HepG2 (cell line): ENCODE data around the gene BIRC6. TPM values are rescaled to one million over a fixed set of nuclear protein-coding genes. Genes with fewer than 3 reads are reported as not detected.

Experiments used
- ATAC-seq: fragments of 200-7000 bp; cut with Tn5 transposase; 3 replicates; pipeline ENCODE4 v1.9.1; 2020; ENCODE audit warnings: mild to moderate bottlenecking, moderate library complexity
- BruUV-seq: library from RNA; stranded (reverse); fragments of 400-500 nt; replicated peaks from 2 replicates; lab custom pipeline; 2021; lab: Mats Ljungman, UMichigan
- CTCF ChIA-PET: fragments of 300-600 bp; formaldehyde crosslinking; extraction: SDS; loops from one replicate; lab custom pipeline; 2021; ENCODE audit warnings: low total read pairs, inconsistent platforms, low intra/inter-chr PET ratio; lab: Yijun Ruan, JAX
- POLR2A ChIA-PET: fragments of 350-600 bp; sonication (Branson Sonifier 250); formaldehyde crosslinking; loops from one replicate; lab custom pipeline; 2020; ENCODE audit warnings: antibody characterized with exemption, inconsistent platforms; lab: Yijun Ruan, JAX
- DNase-seq: peaks from one replicate; pipeline ENCODE4 v3.0.0-alpha.2; 2015; ENCODE audit warnings: low spot score
- FAIRE-seq: peaks from 3 replicates; lab custom pipeline; 2011; peaks lifted over from hg19 to GRCh38; lab: Jason Lieb, UNC
- H2AFZ ChIP-seq: one replicate; pipeline ENCODE4 v1.6.1; 2011; ENCODE audit warnings: low read length, inconsistent platforms
- H3K27ac ChIP-seq: fragments of 300-600 bp; 3 replicates; pipeline ENCODE4 v1.8.0; 2011; ENCODE audit warnings: mixed run types, mild to moderate bottlenecking, mixed read lengths, low read length, inconsistent platforms; ENCODE audit not compliant: insufficient read depth; ENCODE audit errors: extremely low read length
- H3K27me3 ChIP-seq, 2 experiments: fragments of 200-600 bp in 1 of 2; 2 replicates in 1 of 2; 3 replicates in 1 of 2; pipeline versions ENCODE4 v1.6.0 to v1.8.0; 2011; ENCODE audit warnings: low read length in 2 of 2, mild to moderate bottlenecking in 2 of 2, moderate library complexity in 2 of 2, inconsistent platforms in 1 of 2; ENCODE audit not compliant: insufficient read depth in 2 of 2, control insufficient read depth in 1 of 2
- H3K36me3 ChIP-seq, 2 experiments: fragments of 200-600 bp in 1 of 2; replicated peaks in 1 of 2; 2 replicates in 1 of 2; 3 replicates in 1 of 2; pipeline versions ENCODE4 v1.5.1 to v1.8.0; 2011; ENCODE audit warnings: low read length in 2 of 2, inconsistent platforms in 1 of 2; ENCODE audit not compliant: insufficient read depth in 2 of 2, control insufficient read depth in 1 of 2
- H3K4me1 ChIP-seq: 2 replicates; pipeline ENCODE4 v1.5.1; 2012; ENCODE audit warnings: low read length, inconsistent platforms; ENCODE audit not compliant: insufficient read depth
- H3K4me2 ChIP-seq: 2 replicates; pipeline ENCODE4 v1.6.0; 2011; ENCODE audit warnings: low read depth, low read length, inconsistent platforms
- H3K4me3 ChIP-seq, 3 experiments: fragments of 200-600 bp in 1 of 3; sonication (generic), shearing (Covaris generic) in 1 of 3; replicated peaks in 1 of 3; 2 replicates each; pipeline ENCODE4 v1.5.1; 2011 to 2016; ENCODE audit warnings: low read length in 3 of 3, inconsistent platforms in 2 of 3, low read depth in 2 of 3, mild to moderate bottlenecking in 2 of 3, control low read depth in 1 of 3, mixed read lengths in 1 of 3; ENCODE audit not compliant: insufficient read depth in 1 of 3
- H3K79me2 ChIP-seq: one replicate; pipeline ENCODE4 v1.6.1; 2011; ENCODE audit warnings: low read length, inconsistent platforms; ENCODE audit not compliant: insufficient read depth
- H3K9ac ChIP-seq: 2 replicates; pipeline ENCODE4 v1.6.0; 2011; ENCODE audit warnings: mild to moderate bottlenecking, low read depth, low read length, inconsistent platforms; ENCODE audit not compliant: insufficient read depth
- H3K9me3 ChIP-seq: 2 replicates; pipeline ENCODE4 v1.5.1; 2012; ENCODE audit warnings: mild to moderate bottlenecking, low read length
- H4K20me1 ChIP-seq: 2 replicates; pipeline ENCODE4 v1.6.0; 2011; ENCODE audit warnings: inconsistent platforms, mild to moderate bottlenecking, low read length, moderate library complexity; ENCODE audit not compliant: insufficient read depth
- ARNT ChIP-seq: fragments of 450-650 bp; IDR thresholded peaks from 2 replicates; pipeline ENCODE4 v1.6.1; 2017
- GFI1 ChIP-seq: sonication (generic); formaldehyde crosslinking; IDR thresholded peaks from 2 replicates; pipeline ENCODE4 v1.5.0; 2020; ENCODE audit warnings: missing genetic modification reagents, mild to moderate bottlenecking, borderline replicate concordance
- MAF1 ChIP-seq: sonication (generic); formaldehyde crosslinking; IDR thresholded peaks from 2 replicates; pipeline ENCODE4 v1.5.0; 2020; ENCODE audit warnings: missing genetic modification reagents, borderline replicate concordance
- NCOA2 ChIP-seq: sonication (generic); formaldehyde crosslinking; IDR thresholded peaks from 2 replicates; pipeline ENCODE4 v1.8.0; 2022; ENCODE audit warnings: inconsistent platforms
- NR0B2 ChIP-seq: sonication (generic); formaldehyde crosslinking; IDR thresholded peaks from 2 replicates; pipeline ENCODE4 v1.4.0; 2020; ENCODE audit warnings: mild to moderate bottlenecking, missing genetic modification reagents
- NR2F6 ChIP-seq, 2 experiments: IDR thresholded peaks; 2 replicates each; pipeline ENCODE4 v1.6.1; 2016; ENCODE audit warnings: antibody characterized with exemption in 1 of 2, mild to moderate bottlenecking in 1 of 2
- RBM22 ChIP-seq: fragments of 200-400 bp; formaldehyde crosslinking; optimal IDR thresholded peaks from 2 replicates; pipeline ENCODE3; 2017; ENCODE audit warnings: mild to moderate bottlenecking, low read length, moderate library complexity
- SMAD3 ChIP-seq: sonication (generic); formaldehyde crosslinking; IDR thresholded peaks from 2 replicates; pipeline ENCODE4 v1.4.0; 2020; ENCODE audit warnings: missing genetic modification reagents
- ZBTB43 ChIP-seq: sonication (generic); formaldehyde crosslinking; conservative IDR thresholded peaks from 2 replicates; pipeline ENCODE4 v1.4.0; 2020; ENCODE audit warnings: missing genetic modification reagents
- ZFP82 ChIP-seq: sonication (generic); formaldehyde crosslinking; IDR thresholded peaks from 2 replicates; pipeline ENCODE4 v1.5.1; 2020; ENCODE audit warnings: mild to moderate bottlenecking, missing genetic modification reagents, borderline replicate concordance
- ZNF563 ChIP-seq: sonication (generic); formaldehyde crosslinking; IDR thresholded peaks from 2 replicates; pipeline ENCODE4 v1.8.0; 2022; ENCODE audit warnings: mild to moderate bottlenecking, moderate library complexity, missing genetic modification reagents
- ZNF883 ChIP-seq: sonication (generic); formaldehyde crosslinking; IDR thresholded peaks from 2 replicates; pipeline ENCODE4 v1.5.1; 2020; ENCODE audit warnings: mild to moderate bottlenecking, missing genetic modification reagents; ENCODE audit errors: not compliant biosample characterization
- ZSCAN9 ChIP-seq: IDR thresholded peaks from 2 replicates; pipeline ENCODE4 v1.6.1; 2016; ENCODE audit warnings: borderline replicate concordance
- WGBS: methylation state at CpG from one replicate; pipeline ENCODE4 v1.1.6; 2017; ENCODE audit warnings: low lambda C conversion rate; 5-methylcytosine and 5-hydroxymethylcytosine counted together
- in situ Hi-C: cut with HindIII; loops from 2 replicates; pipeline ENCODE4 v1.10.0; 2017; ENCODE audit warnings: low pct_unique_long_range_greater_than_20kb; ENCODE audit not compliant: extremely low pct_ligation_motif_present
- intact Hi-C: fragments of 100-400 bp; cut with micrococcal nuclease; formaldehyde crosslinking; loops from one replicate; pipeline ENCODE4 v1.10.0; 2022; ENCODE audit not compliant: unreplicated experiment
- polyA plus RNA-seq, 8 experiments: library from polyadenylated mRNA; depleted of rRNA in 3 of 8; stranded (reverse) in 7 of 8; unstranded in 1 of 8; fragments of >200 nt; fragmentation: Illumina TruSeq in 4 of 8; extraction: Trizol in 4 of 8; gene quantifications; 2 replicates each; pipeline versions ENCODE4 v1.2.1 to v1.2.3, GENCODE V29; 2011 to 2016; ENCODE audit warnings: low read depth in 4 of 8, missing spikeins in 1 of 8, mixed read lengths in 1 of 8; ENCODE audit not compliant: insufficient read depth in 1 of 8
- total RNA-seq, 5 experiments: library from RNA; depleted of rRNA; stranded (reverse); fragments of >200 nt; fragmentation: Illumina TruSeq; extraction: Trizol; gene quantifications; 2 replicates each; pipeline ENCODE4 v1.2.3, GENCODE V29; 2016; ENCODE audit warnings: low read depth in 1 of 5
- TF ChIP-seq, protein P1 (sequence below): sonication (generic); formaldehyde crosslinking; IDR thresholded peaks from 2 replicates; pipeline ENCODE4 v1.8.0; 2022; ENCODE audit warnings: mild to moderate bottlenecking, missing genetic modification reagents
- TF ChIP-seq, protein P2 (sequence below): sonication (generic); formaldehyde crosslinking; IDR thresholded peaks from 2 replicates; pipeline ENCODE4 v1.5.0; 2020; ENCODE audit warnings: mild to moderate bottlenecking, missing genetic modification reagents, borderline replicate concordance

Gene BIRC6
- total and polyA plus RNA-seq, 2 of the 13 experiments (the other 11 are each of a cell fraction or from before 2014, with no cell fraction given): 65.6 to 120 TPM

- Histone ChIP-seq H3K27ac (no peak overlapping the region), H3K79me2 (no peaks in the 10 kb centered on the region), H3K27me3 (no peaks in the 10 kb centered on the region), H2AFZ (no peak overlapping the region), H3K4me1 (no peaks in the 10 kb centered on the region), H3K4me2 (no peak overlapping the region), H3K9me3 (no peaks in the 10 kb centered on the region), H4K20me1 (no peaks in the 10 kb centered on the region), H3K9ac (no peak overlapping the region), H3K36me3 (peaks cover 10 to 84% of the 10 kb centered on the region in 2 experiments), H3K4me3 (no peak overlapping the region)
- intact Hi-C loops: no loop called here
- POLR2A ChIA-PET: no interaction called here
- TF ChIP-seq GFI1 (no peak), ZNF563 (CRISPR knock-in tag) (no peak), SMAD3 (CRISPR knock-in tag) (no peak), NR2F6 (IDR thresholded peaks at IDR 0.05) (no peak), NR2F6 (CRISPR knock-in tag; IDR thresholded peaks at IDR 0.05) (no peak), ZSCAN9 (CRISPR knock-in tag) (no peak), MAF1 (CRISPR knock-in tag) (no peak), NCOA2 (no peak), RBM22 (no peak), NR0B2 (CRISPR knock-in tag) (no peak), ZFP82 (CRISPR knock-in tag) (no peak), ZNF883 (CRISPR knock-in tag) (no peak), ZBTB43 (CRISPR knock-in tag) (no peak), ARNT (no peak)
- TF ChIP-seq, protein P1, sequence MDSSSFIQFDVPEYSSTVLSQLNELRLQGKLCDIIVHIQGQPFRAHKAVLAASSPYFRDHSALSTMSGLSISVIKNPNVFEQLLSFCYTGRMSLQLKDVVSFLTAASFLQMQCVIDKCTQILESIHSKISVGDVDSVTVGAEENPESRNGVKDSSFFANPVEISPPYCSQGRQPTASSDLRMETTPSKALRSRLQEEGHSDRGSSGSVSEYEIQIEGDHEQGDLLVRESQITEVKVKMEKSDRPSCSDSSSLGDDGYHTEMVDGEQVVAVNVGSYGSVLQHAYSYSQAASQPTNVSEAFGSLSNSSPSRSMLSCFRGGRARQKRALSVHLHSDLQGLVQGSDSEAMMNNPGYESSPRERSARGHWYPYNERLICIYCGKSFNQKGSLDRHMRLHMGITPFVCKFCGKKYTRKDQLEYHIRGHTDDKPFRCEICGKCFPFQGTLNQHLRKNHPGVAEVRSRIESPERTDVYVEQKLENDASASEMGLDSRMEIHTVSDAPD (CRISPR knock-in tag): no peak
- TF ChIP-seq, protein P2, sequence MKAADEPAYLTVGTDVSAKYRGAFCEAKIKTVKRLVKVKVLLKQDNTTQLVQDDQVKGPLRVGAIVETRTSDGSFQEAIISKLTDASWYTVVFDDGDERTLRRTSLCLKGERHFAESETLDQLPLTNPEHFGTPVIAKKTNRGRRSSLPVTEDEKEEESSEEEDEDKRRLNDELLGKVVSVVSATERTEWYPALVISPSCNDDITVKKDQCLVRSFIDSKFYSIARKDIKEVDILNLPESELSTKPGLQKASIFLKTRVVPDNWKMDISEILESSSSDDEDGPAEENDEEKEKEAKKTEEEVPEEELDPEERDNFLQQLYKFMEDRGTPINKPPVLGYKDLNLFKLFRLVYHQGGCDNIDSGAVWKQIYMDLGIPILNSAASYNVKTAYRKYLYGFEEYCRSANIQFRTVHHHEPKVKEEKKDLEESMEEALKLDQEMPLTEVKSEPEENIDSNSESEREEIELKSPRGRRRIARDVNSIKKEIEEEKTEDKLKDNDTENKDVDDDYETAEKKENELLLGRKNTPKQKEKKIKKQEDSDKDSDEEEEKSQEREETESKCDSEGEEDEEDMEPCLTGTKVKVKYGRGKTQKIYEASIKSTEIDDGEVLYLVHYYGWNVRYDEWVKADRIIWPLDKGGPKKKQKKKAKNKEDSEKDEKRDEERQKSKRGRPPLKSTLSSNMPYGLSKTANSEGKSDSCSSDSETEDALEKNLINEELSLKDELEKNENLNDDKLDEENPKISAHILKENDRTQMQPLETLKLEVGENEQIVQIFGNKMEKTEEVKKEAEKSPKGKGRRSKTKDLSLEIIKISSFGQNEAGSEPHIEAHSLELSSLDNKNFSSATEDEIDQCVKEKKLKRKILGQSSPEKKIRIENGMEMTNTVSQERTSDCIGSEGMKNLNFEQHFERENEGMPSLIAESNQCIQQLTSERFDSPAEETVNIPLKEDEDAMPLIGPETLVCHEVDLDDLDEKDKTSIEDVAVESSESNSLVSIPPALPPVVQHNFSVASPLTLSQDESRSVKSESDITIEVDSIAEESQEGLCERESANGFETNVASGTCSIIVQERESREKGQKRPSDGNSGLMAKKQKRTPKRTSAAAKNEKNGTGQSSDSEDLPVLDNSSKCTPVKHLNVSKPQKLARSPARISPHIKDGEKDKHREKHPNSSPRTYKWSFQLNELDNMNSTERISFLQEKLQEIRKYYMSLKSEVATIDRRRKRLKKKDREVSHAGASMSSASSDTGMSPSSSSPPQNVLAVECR (CRISPR knock-in tag): no peak
- WGBS: 99% methylated on average over 3 of the region's 3 CpGs
- in situ Hi-C loops: loop anchor here (5.0 kb wide), 1 partner anchor 43 kb away; no protein-coding TSS in a partner anchor
- DNase-seq: no peak
- CTCF ChIA-PET: no interaction called here
- ATAC-seq: no peak
- FAIRE-seq: no peak
- no TSS peak for BruUV-seq
Measured at GRCh38 chr2:32474381-32474780, 117.6 kb downstream of the BIRC6 start.
